Measurements from ENCODE around the gene CDC14B.

CDC14B gene

GRCh38 chr9:96483733-96484390 lies 135.8 kb downstream of the CDC14B start:
- DNase-seq (ENCODE audit: low read depth), result no peak

GRCh38 chr9:96483197-96483596 lies 136.4 kb downstream of the CDC14B start:
- no peak for DNase-seq (ENCODE audit: low read depth)

GRCh38 chr9:96482476-96482875 lies 137.2 kb downstream of the CDC14B start:
- DNase-seq (ENCODE audit: low read depth), result no peak

- DNase-seq (ENCODE audit: low read depth), result no peak
Measured at GRCh38 chr9:96480736-96481135, 138.9 kb downstream of the CDC14B start.

GRCh38 chr9:96478829-96479371 lies 140.7 kb downstream of the CDC14B start:
- DNase-seq (ENCODE audit: low read depth), result peak; percentile 2

GRCh38 chr9:96476591-96476990 lies 143.1 kb downstream of the CDC14B start:
- no peak for DNase-seq (ENCODE audit: low read depth)

- DNase-seq (ENCODE audit: low read depth), result no peak
Measured at GRCh38 chr9:96476013-96476412, 143.6 kb downstream of the CDC14B start.

GRCh38 chr9:96467784-96468183 lies 151.9 kb downstream of the CDC14B start:
- no peak for DNase-seq (ENCODE audit: low read depth)

GRCh38 chr9:96464426-96464825 lies 155.2 kb downstream of the CDC14B start:
- no peak for DNase-seq (ENCODE audit: low read depth)

- no peak for DNase-seq (ENCODE audit: low read depth)
Measured at GRCh38 chr9:96462541-96462940, 157.1 kb downstream of the CDC14B start.

GRCh38 chr9:96461336-96461735 lies 158.3 kb downstream of the CDC14B start:
- no peak for DNase-seq (ENCODE audit: low read depth)

GRCh38 chr9:96460882-96461281 lies 158.8 kb downstream of the CDC14B start:
- DNase-seq (ENCODE audit: low read depth), result no peak

- DNase-seq (ENCODE audit: low read depth), result no peak
Measured at GRCh38 chr9:96460470-96460869, 159.2 kb downstream of the CDC14B start.

- DNase-seq (ENCODE audit: low read depth), result no peak
Measured at GRCh38 chr9:96459268-96460007, 160.2 kb downstream of the CDC14B start.

- DNase-seq (ENCODE audit: low read depth), result no peak
Measured at GRCh38 chr9:96458226-96458625, 161.4 kb downstream of the CDC14B start.

GRCh38 chr9:96457266-96457665 lies 162.4 kb downstream of the CDC14B start:
- DNase-seq (ENCODE audit: low read depth), result no peak

- no peak for DNase-seq (ENCODE audit: low read depth)
Measured at GRCh38 chr9:96453625-96454024, 166.0 kb downstream of the CDC14B start.

- no peak for DNase-seq (ENCODE audit: low read depth)
Measured at GRCh38 chr9:96450613-96451528, 168.8 kb downstream of the CDC14B start.

Measured in activated T-cell treated with anti-CD3 and anti-CD28 coated beads for 24 hours (primary cell).